ENCODE measurements around the gene ZNF789.
A peak's percentile ranks its signal among the peaks of the same experiment; 100 is the strongest.
"Not testable (repeated sequence)": the region's sequence is repeated elsewhere in the genome, so short reads cannot be mapped to it uniquely, and the experiment has no call there.

ZNF789 gene

GRCh38 chr7:99472561-99473314 is at the start of gene ZNF789:
Gene ZNF789 (plus strand): TSS chr7:99472890. CDS start chr7:99476457, 3,567 bp downstream.
- DNase-seq (ENCODE audit: low read depth in 2 of 2) = peak; percentile 96 to 97

DNA sequence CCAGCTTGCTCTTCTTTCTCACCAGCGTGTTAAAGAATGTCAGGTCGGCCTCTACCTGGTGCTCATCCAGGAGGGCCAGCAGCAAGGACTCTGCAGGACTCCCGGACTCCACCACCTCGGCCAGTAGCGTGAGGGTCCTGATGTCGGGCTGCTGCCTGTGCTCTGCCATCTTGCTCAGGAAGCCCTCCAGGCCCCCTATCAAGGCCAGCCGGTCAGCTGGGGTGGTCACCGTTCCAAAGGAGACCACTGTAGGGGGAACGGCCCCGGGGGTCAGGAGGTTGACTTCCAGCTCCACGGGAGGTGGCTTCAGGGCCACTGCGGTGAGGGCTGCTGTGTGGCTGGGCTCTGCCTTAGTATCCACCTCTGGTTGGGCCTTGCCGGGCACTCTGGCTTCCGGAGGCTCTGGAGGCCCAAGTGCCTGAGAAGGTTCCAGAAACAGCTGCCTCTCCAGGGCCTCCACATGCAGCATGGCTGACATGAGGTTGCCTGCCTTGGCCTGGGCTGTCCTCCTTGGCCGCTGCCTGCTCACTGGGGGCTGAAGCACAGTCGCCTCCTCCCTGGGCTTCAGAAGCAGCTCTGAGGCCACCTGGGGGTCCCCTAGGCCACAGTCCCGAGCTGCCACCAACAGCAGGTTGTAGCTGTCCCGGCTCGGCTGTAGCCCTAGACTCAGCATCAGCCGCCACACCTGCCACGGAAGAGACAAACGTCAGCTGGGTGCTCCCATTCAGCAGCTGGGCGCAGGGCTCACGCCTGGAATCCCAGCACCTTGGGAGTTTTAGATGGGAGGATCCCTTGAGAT is 47.6 kb upstream of the ZNF789 start:
- DNase-seq (ENCODE audit: low read depth in 2 of 2) = no peak

GRCh38 chr7:99428972-99429566 is 43.6 kb upstream of the ZNF789 start:
- DNase-seq (ENCODE audit: low read depth in 2 of 2) = no peak

GRCh38 chr7:99429756-99430155 is 42.9 kb upstream of the ZNF789 start:
- no peak for DNase-seq (ENCODE audit: low read depth in 2 of 2)

DNA sequence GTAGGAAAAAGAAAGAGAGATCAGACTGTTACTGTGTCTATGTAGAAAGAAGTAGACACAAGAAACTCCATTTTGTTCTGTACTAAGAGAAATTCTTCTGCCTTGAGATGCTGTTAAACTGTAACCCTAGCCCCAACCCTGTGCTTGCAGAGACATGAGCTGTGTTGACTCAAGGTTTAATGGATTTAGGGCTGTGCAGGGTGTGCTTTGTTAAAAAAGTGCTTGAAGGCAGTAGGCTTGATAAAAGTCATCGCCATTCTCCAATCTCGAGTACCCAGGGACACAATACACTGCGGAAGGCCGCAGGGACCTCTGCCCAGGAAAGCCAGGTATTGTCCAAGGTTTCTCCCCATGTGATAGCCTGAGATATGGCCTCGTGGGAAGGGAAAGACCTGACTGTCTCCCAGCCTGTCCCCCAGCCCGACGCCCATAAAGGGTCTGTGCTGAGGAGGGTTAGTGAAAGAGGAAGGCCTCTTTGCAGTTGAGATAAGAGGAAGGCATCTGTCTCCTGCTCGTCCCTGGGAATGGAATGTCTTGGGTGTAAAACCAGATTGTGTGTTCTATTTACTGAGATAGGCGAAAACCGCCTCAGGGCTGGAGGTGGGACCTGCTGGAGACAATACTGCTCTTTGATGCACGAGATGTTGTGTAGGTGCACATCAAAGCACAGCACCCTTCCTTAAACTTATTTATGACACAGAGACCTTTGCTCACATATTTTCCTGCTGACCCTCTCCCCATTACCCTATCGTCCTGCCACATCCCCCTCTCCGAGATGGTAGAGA is 40.7 kb upstream of the ZNF789 start:
- DNase-seq (ENCODE audit: low read depth in 2 of 2) = not testable (repeated sequence)

DNA sequence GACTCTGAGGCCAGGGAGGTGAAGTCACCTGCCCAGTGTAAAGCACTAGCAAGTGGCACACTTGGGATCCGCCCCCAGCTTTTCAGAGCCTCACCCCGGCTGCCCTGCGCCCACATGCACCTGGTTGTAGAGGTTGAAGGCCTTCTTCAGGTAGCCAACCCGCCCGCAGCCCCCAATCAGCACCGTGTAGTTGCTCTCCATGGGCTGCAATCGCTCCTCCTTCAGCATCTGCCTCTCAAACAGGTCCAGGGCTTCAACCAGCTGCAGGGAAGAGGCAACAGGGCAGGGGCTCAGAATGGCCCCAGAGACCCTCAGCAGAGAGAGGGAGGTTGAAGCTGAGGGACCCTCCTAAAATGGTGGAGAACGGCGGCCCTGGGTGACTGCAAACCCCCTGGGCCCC is 39.5 kb upstream of the ZNF789 start:
- DNase-seq (ENCODE audit: low read depth in 2 of 2) = no peak

DNA sequence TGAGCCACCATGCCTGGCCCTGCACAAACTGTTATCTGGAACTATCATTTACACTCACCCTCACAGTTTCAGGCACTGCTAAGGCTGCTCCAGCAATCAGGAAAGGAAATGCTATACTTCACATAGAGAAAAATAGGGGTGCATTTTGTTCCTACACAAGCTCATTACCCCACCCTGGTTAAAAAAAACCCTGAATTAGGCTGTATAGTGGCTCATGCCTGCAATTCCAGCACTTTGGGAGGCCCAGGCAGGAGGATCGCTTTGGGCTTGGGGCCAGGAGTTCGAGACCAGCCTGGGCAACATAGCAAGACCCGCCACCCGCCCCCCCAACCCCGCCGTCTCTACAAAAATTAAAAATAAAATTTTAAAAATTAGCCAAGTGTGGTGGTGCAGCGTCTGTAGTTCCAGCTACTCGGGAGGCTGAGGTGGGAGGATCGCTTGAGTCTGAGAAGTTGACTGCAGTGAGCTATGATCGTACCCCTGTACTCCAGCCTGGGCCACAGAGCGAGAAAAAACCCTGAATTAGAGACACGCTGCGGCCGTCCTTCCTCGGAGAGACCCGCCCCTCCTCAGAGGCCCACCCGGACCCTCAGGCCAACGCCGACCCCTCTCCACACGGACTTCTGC is 34.6 kb upstream of the ZNF789 start:
- DNase-seq (ENCODE audit: low read depth in 2 of 2) = no peak

DNA sequence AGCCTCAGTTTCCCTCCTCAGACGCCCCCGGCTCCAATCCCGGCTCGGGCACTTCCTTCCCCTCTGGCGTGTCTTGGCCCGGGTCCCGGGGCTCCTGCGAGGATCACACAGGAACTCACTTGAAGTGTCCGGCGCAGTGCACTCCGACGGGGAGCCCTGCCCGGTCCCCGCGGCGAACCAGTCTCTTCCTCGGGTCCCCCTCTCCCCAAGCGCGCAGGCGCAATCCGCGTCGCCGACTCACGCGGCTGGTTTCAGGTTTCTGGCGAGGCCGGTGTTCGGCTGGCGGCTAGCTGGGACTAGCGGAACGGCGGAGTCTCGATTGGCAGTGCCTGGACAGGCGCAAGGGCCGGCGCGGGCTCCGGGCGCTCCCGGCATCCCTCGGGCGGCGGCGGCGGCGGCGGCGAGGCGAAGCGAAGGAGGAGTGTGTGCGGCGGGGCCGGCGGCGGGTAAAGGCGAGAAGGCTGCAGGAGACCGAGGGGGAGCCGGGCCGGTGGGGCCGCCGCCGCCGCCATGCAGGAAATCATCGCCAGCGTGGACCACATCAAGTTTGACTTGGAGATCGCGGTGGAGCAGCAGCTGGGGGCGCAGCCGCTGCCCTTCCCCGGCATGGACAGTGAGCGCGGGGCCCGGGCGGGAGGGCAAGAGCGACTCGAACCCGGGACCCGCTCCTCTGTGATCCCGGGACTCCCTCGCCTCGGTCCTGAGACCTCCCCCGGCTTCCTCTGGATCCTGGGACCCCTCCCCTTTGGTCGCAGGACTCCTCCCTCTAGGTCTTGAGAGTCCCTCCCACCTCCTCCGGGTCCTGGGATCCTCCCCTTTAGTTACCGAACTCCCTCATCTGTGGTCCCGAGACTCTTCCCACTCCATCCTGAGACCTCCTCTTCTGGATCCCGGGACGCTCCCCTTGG is 33.9 kb upstream of the ZNF789 start, which contains the start of the genes CPSF4 and PTCD1:
TSS of gene CPSF4 (plus strand) at position 371 of the 908 bp plus-strand sequence. CDS start at position 511, 140 bp downstream.
TSS of gene PTCD1 (minus strand) at position 226 of the 908 bp plus-strand sequence. CDS start 3,556 bp downstream, outside the sequence.
- DNase-seq (ENCODE audit: low read depth in 2 of 2) = peak; percentile 68 to 80

- no peak for DNase-seq (ENCODE audit: low read depth in 2 of 2)
Measured at GRCh38 chr7:99440195-99440594, 32.5 kb upstream of the ZNF789 start.

DNA sequence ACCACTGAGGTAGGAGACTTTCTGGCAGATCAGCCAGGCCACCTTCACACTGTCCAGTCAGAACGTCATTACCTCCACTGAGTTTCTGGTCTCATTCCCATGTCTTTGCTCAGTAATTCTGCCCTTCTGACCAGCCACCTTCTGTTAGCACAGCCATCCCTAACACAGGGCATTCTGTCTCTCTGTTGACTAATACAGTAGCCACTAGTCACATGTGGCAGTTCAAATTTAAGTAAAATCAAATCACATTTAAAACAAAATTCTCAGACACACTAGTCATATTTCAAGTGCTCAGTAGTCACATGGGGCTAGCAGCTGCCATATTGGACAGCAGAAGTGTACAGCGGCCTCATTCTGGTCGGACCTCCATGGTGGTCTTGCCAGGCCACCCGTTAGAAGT is 26.6 kb upstream of the ZNF789 start:
- DNase-seq (ENCODE audit: low read depth in 2 of 2) = no peak

GRCh38 chr7:99447943-99448342 is 24.7 kb upstream of the ZNF789 start:
- DNase-seq (ENCODE audit: low read depth in 2 of 2) = no peak

DNA sequence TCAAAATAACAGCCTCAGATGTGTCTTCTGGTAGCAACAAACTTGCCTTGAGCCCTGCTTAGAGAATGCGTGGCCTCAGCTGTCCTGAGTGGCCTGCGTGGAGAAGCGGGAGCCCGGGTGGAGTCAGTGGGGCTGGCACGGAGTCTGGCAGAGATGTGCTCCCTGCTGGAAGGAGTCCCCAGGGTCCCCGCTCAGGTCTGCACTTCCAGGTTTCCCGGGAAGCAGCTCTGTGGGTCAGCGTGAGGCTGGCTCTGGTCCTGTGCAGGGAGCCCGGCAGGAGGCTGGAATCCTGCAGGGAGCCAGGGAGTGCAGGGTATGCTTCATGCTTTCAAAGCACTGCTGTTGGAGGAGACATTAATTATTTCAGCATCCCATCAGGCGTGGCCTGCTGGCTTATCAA is 23.8 kb upstream of the ZNF789 start:
- no peak for DNase-seq (ENCODE audit: low read depth in 2 of 2)

GRCh38 chr7:99449326-99449725 is 23.4 kb upstream of the ZNF789 start:
- no peak for DNase-seq (ENCODE audit: low read depth in 2 of 2)

DNA sequence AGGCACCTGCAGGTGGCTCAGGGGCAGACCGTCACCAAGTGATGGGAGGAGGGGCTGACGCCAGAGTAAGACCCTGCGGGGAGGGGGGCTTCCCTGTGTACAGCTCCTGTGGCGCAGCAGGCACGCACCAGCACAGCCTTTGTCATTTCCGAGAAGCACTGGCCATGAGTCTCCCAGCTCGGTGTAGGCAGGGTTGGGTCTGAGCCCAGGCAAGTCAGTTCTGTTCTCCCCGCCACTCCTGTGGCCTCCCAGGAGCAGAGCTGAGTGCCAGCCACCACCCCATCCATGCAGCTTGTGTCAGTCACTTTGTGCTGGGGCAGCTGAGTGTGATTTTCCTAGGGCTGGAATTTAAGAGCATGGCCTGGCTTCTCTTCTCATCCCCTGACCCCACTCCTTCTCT is 20.8 kb upstream of the ZNF789 start:
- no peak for DNase-seq (ENCODE audit: low read depth in 2 of 2)

- DNase-seq (ENCODE audit: low read depth in 2 of 2) = no peak
Measured at GRCh38 chr7:99452541-99452940, 20.1 kb upstream of the ZNF789 start.

DNA sequence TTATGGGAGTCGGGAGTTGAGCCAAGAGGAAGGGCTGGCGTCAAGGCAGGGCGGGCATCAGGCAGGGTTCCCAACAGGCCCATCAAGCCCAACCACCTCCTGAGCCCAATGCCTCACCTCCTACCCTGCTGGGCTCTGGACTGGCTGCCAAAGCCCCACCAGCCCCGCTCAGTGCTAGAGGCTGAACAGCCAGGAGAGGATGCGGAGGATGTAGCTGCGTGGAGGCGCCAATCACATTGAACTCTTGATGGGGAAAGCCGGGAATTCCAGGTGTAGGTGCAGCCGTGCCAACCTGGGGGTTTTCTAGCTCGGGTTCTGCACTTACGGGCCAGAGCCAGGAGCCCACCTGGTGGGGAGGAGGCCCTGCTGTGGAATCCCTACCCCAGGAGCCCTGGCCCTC is 19.6 kb upstream of the ZNF789 start:
- no peak for DNase-seq (ENCODE audit: low read depth in 2 of 2)

DNA sequence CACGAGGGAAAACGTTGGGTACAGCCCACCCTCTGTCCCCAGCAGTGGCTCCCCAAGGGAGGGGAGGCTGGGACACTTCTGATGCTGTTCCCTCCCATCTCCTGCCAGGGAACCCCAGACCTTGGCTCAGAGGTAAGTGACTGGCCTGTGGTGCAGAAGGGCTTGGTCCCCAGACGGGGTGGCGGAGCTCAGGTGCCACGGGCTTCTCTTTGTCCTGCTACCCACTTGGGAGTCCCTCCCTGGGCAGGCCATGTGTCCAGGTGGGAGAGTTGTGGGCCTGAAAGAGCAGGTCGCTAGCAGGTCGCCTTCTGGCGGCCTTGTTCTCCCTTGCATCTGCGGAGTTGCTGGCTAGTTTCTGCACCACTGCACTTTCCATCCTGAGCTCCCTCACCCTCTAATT is 16.8 kb upstream of the ZNF789 start:
- DNase-seq (ENCODE audit: low read depth in 2 of 2) = no peak

- DNase-seq (ENCODE audit: low read depth in 2 of 2) = no peak
Measured at GRCh38 chr7:99456288-99456687, 16.4 kb upstream of the ZNF789 start.

DNA sequence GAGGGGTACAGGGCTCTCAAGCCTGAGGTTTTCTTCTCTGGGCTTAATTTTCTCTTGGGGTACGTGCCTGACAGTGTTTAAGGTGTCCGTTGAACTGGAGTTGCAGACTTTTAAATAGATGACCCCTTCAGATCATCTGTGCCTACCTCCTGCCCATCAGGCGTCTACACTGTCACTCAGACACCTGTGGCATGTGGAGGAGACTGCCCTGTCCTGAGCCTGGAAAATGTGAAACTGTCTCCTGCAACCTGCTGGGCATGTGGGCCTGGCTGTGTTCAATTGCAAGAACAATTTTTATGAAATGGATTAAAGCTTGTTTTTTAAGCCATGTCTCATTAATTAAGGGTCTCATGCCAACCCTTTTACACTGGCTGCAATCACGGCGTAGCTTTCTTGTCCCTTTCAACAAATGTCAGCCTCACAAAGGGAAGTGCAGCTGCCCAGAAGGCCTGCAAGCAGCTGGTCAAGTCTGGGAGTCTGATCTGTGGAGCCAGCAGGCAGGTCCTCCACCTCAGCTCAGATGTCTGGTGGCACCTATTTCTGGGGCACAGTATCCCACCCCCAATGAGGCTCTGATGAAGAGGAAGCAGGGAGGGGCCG is 15.5 kb upstream of the ZNF789 start:
- DNase-seq (ENCODE audit: low read depth in 2 of 2) = no peak
